Mucosa of stomach (tissue), 1 donor: ENCODE data around the gene COL15A1.
"Not testable (repeated sequence)": the region's sequence is repeated elsewhere in the genome, so short reads cannot be mapped to it uniquely, and the experiment has no call there.

ENCODE experiments used
- H3K27me3 ChIP-seq: one replicate; pipeline ENCODE4 v1.7.0; 2013; ENCODE audit warnings: mild to moderate bottlenecking, low read length; ENCODE audit not compliant: control insufficient read depth, insufficient read depth
- H3K36me3 ChIP-seq: one replicate; pipeline ENCODE4 v1.7.0; 2013; ENCODE audit warnings: low read length; ENCODE audit not compliant: control insufficient read depth, insufficient read depth
- H3K4me1 ChIP-seq: one replicate; pipeline ENCODE4 v1.7.0; 2013; ENCODE audit warnings: mild to moderate bottlenecking, low read length; ENCODE audit not compliant: control insufficient read depth, insufficient read depth
- H3K4me3 ChIP-seq: one replicate; pipeline ENCODE4 v1.7.0; 2013; ENCODE audit warnings: low read length
- H3K9ac ChIP-seq: one replicate; pipeline ENCODE4 v1.7.0; 2013; ENCODE audit warnings: mild to moderate bottlenecking, low read length, moderate library complexity
- H3K9me3 ChIP-seq: one replicate; pipeline ENCODE4 v1.7.0; 2013; ENCODE audit warnings: mild to moderate bottlenecking, low read length, moderate library complexity; ENCODE audit not compliant: control insufficient read depth
- donor health status: Pancreatic carcinoma.

Gene COL15A1

DNA sequence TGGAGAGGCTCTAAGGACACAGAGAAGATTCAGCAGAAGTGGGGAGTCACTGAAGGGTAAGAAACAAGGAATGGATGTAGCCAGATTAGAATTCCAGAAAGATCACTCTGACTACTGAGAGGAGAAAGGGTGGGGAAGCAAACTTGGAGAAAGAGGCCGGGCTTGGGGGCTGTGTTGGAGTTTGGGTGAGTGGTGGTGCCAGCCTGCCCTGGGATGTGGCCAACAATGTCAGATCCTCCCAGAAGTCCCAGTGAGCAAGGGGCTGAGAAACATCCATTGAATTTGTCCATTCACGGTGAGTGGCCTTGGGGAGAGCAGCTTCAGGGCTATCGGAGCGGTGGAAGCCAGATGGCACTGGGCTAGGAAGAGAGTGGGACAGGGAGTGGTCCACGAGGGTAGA lies 60.4 kb downstream of the COL15A1 start:
- H3K4me1 ChIP-seq: peaks cover under 1% of the 10 kb centered on the region
- no peaks in the 10 kb centered on the region for H3K27me3 ChIP-seq
- H3K4me3 ChIP-seq: no peak overlapping the region
- no peak overlapping the region for H3K9ac ChIP-seq
- H3K36me3 ChIP-seq: no peaks in the 10 kb centered on the region
- H3K9me3 ChIP-seq: no peaks in the 10 kb centered on the region

DNA sequence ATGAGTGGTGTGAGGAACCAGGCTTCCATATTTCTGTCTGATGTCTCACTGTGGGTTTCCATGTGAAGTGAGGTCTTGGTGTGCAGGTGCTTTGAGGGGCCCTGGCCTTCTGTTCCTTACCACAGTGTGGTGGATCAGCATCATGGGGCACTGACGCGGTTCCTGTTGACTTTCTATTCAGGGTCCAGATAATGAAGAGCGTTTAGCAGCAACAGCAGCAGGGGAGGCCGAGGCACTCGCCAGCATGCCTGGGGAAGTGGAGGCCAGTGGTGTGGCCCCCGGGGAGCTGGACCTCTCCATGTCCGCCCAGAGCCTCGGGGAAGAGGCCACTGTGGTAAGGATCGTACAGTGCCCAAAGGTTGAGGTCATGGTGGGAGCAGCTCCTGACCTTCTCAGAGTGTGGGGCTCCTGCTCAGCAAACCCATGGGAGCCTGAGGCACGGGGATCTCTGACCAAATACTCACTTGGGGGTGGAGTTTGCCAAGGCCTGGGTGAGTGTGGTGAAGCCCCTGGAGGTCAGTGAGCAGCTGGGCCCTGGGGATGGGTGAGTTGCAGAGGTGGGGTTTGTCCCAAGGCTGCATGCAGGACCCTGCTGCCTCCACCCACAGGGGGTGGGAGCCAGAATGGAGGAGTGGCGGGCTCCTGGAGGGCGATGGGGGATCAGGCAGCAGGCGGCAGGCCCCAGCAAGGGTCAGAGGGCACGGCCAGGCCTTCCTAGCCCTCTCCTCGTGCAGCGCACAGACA lies 61.2 kb downstream of the COL15A1 start:
- no peak overlapping the region for H3K4me3 ChIP-seq
- H3K36me3 ChIP-seq: no peaks in the 10 kb centered on the region
- H3K4me1 ChIP-seq: no peaks in the 10 kb centered on the region

GRCh38 chr9:99005651-99006050 lies 61.9 kb downstream of the COL15A1 start:
- Histone ChIP-seq H3K27me3 (no peaks in the 10 kb centered on the region), H3K9ac (no peak overlapping the region), H3K36me3 (no peaks in the 10 kb centered on the region), H3K9me3 (no peaks in the 10 kb centered on the region), H3K4me3 (no peak overlapping the region), H3K4me1 (no peaks in the 10 kb centered on the region)

More for the DNA sequence above, 61.2 kb downstream of the COL15A1 start:
- H3K27me3 ChIP-seq: no peaks in the 10 kb centered on the region
- no peaks in the 10 kb centered on the region for H3K9me3 ChIP-seq
- no peak overlapping the region for H3K9ac ChIP-seq

DNA sequence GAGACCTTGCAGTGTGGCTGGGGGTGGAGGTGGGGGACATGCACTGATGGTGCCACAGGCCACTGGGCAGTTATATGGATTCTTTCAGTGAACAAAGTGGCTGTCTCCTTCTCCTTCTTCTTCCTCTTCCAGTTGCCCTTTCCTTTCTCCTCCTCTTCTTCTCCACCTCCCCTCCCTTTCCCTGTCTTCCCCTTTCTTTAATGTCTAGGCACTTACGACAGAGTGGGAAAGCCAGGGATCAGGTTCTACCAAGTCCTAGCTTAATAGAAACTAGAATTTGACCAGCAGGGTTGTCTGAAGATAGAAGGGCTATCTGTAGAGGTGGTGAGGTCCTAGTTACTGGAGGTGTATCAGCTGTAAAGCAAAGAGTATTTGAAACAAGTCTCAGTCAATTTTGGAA lies 62.8 kb downstream of the COL15A1 start:
- no peaks in the 10 kb centered on the region for H3K9me3 ChIP-seq
- no peak overlapping the region for H3K9ac ChIP-seq
- no peak overlapping the region for H3K4me3 ChIP-seq
- H3K36me3 ChIP-seq: no peaks in the 10 kb centered on the region
- no peaks in the 10 kb centered on the region for H3K27me3 ChIP-seq
- H3K4me1 ChIP-seq: no peaks in the 10 kb centered on the region

DNA sequence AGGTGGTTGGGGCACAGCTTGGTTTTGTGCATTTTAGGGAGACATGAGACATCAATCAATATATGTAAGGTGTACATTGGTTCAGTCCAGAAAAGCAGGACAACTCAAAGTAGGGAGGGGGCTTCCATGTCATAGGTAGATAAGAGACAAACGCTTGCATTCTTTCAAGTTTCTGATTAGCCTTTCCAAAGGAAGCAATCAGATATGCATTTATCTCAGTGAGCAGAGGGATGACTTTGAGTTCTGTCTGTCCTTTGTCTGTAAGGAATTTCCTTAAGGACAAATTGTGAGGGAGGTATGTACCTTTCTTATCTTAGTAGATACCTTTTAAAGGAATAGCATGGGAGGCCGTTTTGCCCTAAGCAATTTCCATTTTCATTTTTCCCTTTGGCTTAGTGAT lies 63.3 kb downstream of the COL15A1 start:
- H3K4me3 ChIP-seq: no peak overlapping the region
- no peaks in the 10 kb centered on the region for H3K27me3 ChIP-seq
- no peak overlapping the region for H3K9ac ChIP-seq
- no peaks in the 10 kb centered on the region for H3K4me1 ChIP-seq
- H3K9me3 ChIP-seq: no peaks in the 10 kb centered on the region
- no peaks in the 10 kb centered on the region for H3K36me3 ChIP-seq

- no peaks in the 10 kb centered on the region for H3K36me3 ChIP-seq
- no peak overlapping the region for H3K9ac ChIP-seq
- no peaks in the 10 kb centered on the region for H3K4me1 ChIP-seq
- H3K9me3 ChIP-seq: no peaks in the 10 kb centered on the region
- no peak overlapping the region for H3K4me3 ChIP-seq
- H3K27me3 ChIP-seq: no peaks in the 10 kb centered on the region
Observed at GRCh38 chr9:99008203-99008602, 64.5 kb downstream of the COL15A1 start.

GRCh38 chr9:99010393-99010792 lies 66.7 kb downstream of the COL15A1 start:
- not testable (repeated sequence) for H3K4me1 ChIP-seq, H3K9me3 ChIP-seq, H3K9ac ChIP-seq, H3K4me3 ChIP-seq, H3K27me3 ChIP-seq, H3K36me3 ChIP-seq

GRCh38 chr9:99011161-99011709 lies 67.5 kb downstream of the COL15A1 start:
- no peaks in the 10 kb centered on the region for H3K36me3 ChIP-seq
- no peaks in the 10 kb centered on the region for H3K9me3 ChIP-seq
- no peaks in the 10 kb centered on the region for H3K27me3 ChIP-seq
- H3K4me1 ChIP-seq: no peaks in the 10 kb centered on the region
- no peak overlapping the region for H3K4me3 ChIP-seq
- H3K9ac ChIP-seq: no peak overlapping the region

GRCh38 chr9:99012957-99013512 lies 69.3 kb downstream of the COL15A1 start:
- Histone ChIP-seq H3K9me3 (no peaks in the 10 kb centered on the region), H3K36me3 (no peaks in the 10 kb centered on the region), H3K4me1 (no peaks in the 10 kb centered on the region), H3K9ac (no peak overlapping the region), H3K27me3 (no peaks in the 10 kb centered on the region), H3K4me3 (no peak overlapping the region)

- Histone ChIP-seq H3K4me1 (no peaks in the 10 kb centered on the region), H3K27me3 (no peaks in the 10 kb centered on the region), H3K9me3 (no peaks in the 10 kb centered on the region), H3K36me3 (no peaks in the 10 kb centered on the region), H3K4me3 (no peak overlapping the region), H3K9ac (no peak overlapping the region)
Observed at GRCh38 chr9:99013550-99013949, 69.8 kb downstream of the COL15A1 start.

- Histone ChIP-seq H3K9me3 (no peaks in the 10 kb centered on the region), H3K27me3 (no peaks in the 10 kb centered on the region), H3K4me1 (no peaks in the 10 kb centered on the region), H3K36me3 (no peaks in the 10 kb centered on the region), H3K9ac (no peak overlapping the region), H3K4me3 (no peak overlapping the region)
Observed at GRCh38 chr9:99015448-99015847, 71.7 kb downstream of the COL15A1 start.

DNA sequence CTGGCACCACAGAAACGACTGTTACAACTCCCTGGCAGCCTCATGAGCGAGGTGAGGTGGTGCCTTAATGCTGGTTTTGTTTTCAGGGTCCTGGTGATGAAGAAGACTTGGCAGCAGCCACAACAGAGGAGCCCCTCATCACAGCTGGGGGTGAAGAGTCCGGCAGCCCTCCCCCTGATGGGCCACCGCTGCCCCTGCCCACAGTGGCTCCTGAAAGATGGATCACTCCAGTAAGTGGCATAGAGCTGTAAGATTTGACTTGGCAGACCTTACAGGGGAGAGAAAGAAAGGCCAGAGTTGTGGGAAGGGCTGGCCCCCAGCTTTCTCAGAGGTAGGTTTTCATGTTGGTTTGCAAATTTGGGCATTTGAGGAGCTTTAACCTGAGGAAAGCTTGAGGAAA lies 72.2 kb downstream of the COL15A1 start:
- H3K36me3 ChIP-seq: no peaks in the 10 kb centered on the region
- no peaks in the 10 kb centered on the region for H3K27me3 ChIP-seq
- no peaks in the 10 kb centered on the region for H3K9me3 ChIP-seq
- no peak overlapping the region for H3K4me3 ChIP-seq
- no peaks in the 10 kb centered on the region for H3K4me1 ChIP-seq
- no peak overlapping the region for H3K9ac ChIP-seq
